Kidney (tissue), 14 donors: ENCODE data around the gene MAG. TPM values are rescaled to one million over a fixed set of nuclear protein-coding genes. Genes with fewer than 3 reads are reported as not detected.
"Not testable (repeated sequence)": the region's sequence is repeated elsewhere in the genome, so short reads cannot be mapped to it uniquely, and the experiment has no call there.

Source experiments
- DNase-seq, 5 donors: peaks; one replicate each; pipeline ENCODE4 v3.0.0-alpha.2; 2013 to 2020
- FAIRE-seq: peaks from 2 replicates; lab custom pipeline; 2012; peaks lifted over from hg19 to GRCh38; lab: Jason Lieb, UNC
- H3K27ac ChIP-seq, 2 donors: one replicate each; pipeline ENCODE4 v1.7.0; 2013; ENCODE audit warnings: low read depth in 2 of 2, low read length in 2 of 2, inconsistent platforms in 1 of 2
- H3K27me3 ChIP-seq: one replicate; pipeline ENCODE4 v1.7.1; 2013; ENCODE audit warnings: low read length, inconsistent platforms; ENCODE audit not compliant: control insufficient read depth, insufficient read depth
- H3K36me3 ChIP-seq, 3 donors: one replicate each; pipeline versions ENCODE4 v1.7.0 to v1.7.1; 2013; ENCODE audit warnings: low read length in 3 of 3, control low read depth in 1 of 3, inconsistent platforms in 1 of 3; ENCODE audit not compliant: insufficient read depth in 3 of 3, control insufficient read depth in 2 of 3
- H3K4me1 ChIP-seq, 3 donors: one replicate each; pipeline versions ENCODE4 v1.7.0 to v1.7.1; 2013; ENCODE audit warnings: low read length in 3 of 3, inconsistent platforms in 1 of 3, low read depth in 1 of 3; ENCODE audit not compliant: control insufficient read depth in 2 of 3, insufficient read depth in 2 of 3
- H3K4me3 ChIP-seq, 3 donors: one replicate each; pipeline versions ENCODE4 v1.7.0 to v1.8.1; 2013; ENCODE audit warnings: low read length in 3 of 3, control low read depth in 1 of 3, inconsistent platforms in 1 of 3
- H3K9ac ChIP-seq, 3 donors: one replicate each; pipeline versions ENCODE4 v1.7.0 to v1.7.1; 2013; ENCODE audit warnings: low read length in 3 of 3, control low read depth in 1 of 3, inconsistent platforms in 1 of 3
- H3K9me3 ChIP-seq, 3 donors: one replicate each; pipeline versions ENCODE4 v1.7.0 to v1.7.1; 2013; ENCODE audit warnings: low read length in 3 of 3, control low read depth in 1 of 3, inconsistent platforms in 1 of 3; ENCODE audit not compliant: control insufficient read depth in 2 of 3, insufficient read depth in 1 of 3
- intact Hi-C: fragments of 100-400 bp; cut with DNase I; formaldehyde crosslinking; loops from one replicate; pipeline ENCODE4 v1.11.1; 2022
- polyA plus RNA-seq: library from polyadenylated mRNA; stranded (reverse); fragments of 350-450 nt; fragmentation: Illumina TruSeq; extraction: RNeasy Lipid Tissue Mini Kit (QIAGEN cat#74804); gene quantifications from one replicate; pipeline ENCODE4 v1.2.3, GENCODE V29; 2014; ENCODE audit warnings: low read depth, low replicate concordance; ENCODE audit not compliant: insufficient read depth
- total RNA-seq: library from RNA; stranded (reverse); fragmentation: NEBNext Ultra II Directional; extraction: Animal tissue kit (Norgen Biotek cat#: 25700); gene quantifications from one replicate; pipeline ENCODE4 v1.2.1, GENCODE V29; 2021
- TF ChIP-seq, protein P1 (sequence below): IDR thresholded peaks from 3 replicates; pipeline ENCODE4 v1.5.1; 2012; ENCODE audit warnings: mild to moderate bottlenecking, moderate library complexity, borderline replicate concordance; ENCODE audit not compliant: insufficient read depth; ENCODE audit errors: extremely low read depth
- donor health status: control.
- donor health status: control.
- donor health status: control.
- donor health status: control.
- donor health status: control.
- donor health status: DM: yes; HTN: yes; CAD: no.
- donor health status: Normal renal cell carcinoma (clear cell type).

MAG gene
- total and polyA plus RNA-seq, 2 donors from 2014 or later: 0.41 to 1.1 TPM

GRCh38 chr19:35360081-35360480 lies 68.1 kb downstream of the MAG start:
- H3K27ac ChIP-seq, H3K4me3 ChIP-seq, DNase-seq, H3K9me3 ChIP-seq, H3K27me3 ChIP-seq, H3K4me1 ChIP-seq, H3K36me3 ChIP-seq, intact Hi-C loops, FAIRE-seq, H3K9ac ChIP-seq: not testable (repeated sequence)

DNA sequence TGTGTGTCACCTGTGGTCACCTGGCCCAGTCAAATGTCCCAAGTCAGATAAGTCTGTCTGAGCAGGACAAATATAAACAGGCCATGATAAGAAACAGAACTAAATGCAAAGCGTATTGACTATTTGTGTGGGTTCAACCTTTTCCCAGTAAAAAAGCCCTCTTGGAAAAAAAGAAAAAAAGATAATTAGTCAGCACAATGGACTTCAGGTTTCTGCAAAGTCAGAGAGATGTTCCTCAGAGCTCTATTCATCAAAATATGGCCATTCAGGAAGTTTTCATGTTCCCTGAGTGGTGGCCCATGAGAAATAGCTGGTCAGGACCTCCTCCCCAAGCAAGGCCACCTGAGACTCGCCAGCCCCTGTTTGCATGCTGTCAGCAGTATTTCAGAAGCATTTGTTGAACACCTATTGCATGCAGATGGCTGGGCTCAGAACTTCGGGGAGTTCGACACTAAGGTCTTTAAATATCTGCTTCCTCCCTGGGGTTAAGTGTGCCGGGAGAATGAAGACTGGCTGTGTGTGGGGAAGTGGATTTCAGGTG lies 69.0 kb downstream of the MAG start:
- FAIRE-seq (no peak), DNase-seq (no peak)
- Histone ChIP-seq H3K36me3 (no peaks in the 10 kb centered on the region), H3K9me3 (no peaks in the 10 kb centered on the region), H3K27me3 (no peaks in the 10 kb centered on the region), H3K4me1 (no peaks in the 10 kb centered on the region), H3K4me3 (no peak overlapping the region), H3K27ac (no peak overlapping the region), H3K9ac (no peak overlapping the region)
- TF ChIP-seq, protein P1, sequence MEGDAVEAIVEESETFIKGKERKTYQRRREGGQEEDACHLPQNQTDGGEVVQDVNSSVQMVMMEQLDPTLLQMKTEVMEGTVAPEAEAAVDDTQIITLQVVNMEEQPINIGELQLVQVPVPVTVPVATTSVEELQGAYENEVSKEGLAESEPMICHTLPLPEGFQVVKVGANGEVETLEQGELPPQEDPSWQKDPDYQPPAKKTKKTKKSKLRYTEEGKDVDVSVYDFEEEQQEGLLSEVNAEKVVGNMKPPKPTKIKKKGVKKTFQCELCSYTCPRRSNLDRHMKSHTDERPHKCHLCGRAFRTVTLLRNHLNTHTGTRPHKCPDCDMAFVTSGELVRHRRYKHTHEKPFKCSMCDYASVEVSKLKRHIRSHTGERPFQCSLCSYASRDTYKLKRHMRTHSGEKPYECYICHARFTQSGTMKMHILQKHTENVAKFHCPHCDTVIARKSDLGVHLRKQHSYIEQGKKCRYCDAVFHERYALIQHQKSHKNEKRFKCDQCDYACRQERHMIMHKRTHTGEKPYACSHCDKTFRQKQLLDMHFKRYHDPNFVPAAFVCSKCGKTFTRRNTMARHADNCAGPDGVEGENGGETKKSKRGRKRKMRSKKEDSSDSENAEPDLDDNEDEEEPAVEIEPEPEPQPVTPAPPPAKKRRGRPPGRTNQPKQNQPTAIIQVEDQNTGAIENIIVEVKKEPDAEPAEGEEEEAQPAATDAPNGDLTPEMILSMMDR: no peak
- intact Hi-C loops: no loop called here

- no peak for FAIRE-seq
- H3K36me3 ChIP-seq: no peaks in the 10 kb centered on the region
- no peaks in the 10 kb centered on the region for H3K4me1 ChIP-seq
- DNase-seq: no peak
- no peak overlapping the region for H3K27ac ChIP-seq
- intact Hi-C loops: no loop called here
- no peaks in the 10 kb centered on the region for H3K9me3 ChIP-seq
- H3K27me3 ChIP-seq: no peaks in the 10 kb centered on the region
- no peak overlapping the region for H3K9ac ChIP-seq
- H3K4me3 ChIP-seq: no peak overlapping the region
- TF ChIP-seq, protein P1: no peak
These were observed 70.5 kb downstream of the MAG start for GRCh38 chr19:35362261-35363000.

DNA sequence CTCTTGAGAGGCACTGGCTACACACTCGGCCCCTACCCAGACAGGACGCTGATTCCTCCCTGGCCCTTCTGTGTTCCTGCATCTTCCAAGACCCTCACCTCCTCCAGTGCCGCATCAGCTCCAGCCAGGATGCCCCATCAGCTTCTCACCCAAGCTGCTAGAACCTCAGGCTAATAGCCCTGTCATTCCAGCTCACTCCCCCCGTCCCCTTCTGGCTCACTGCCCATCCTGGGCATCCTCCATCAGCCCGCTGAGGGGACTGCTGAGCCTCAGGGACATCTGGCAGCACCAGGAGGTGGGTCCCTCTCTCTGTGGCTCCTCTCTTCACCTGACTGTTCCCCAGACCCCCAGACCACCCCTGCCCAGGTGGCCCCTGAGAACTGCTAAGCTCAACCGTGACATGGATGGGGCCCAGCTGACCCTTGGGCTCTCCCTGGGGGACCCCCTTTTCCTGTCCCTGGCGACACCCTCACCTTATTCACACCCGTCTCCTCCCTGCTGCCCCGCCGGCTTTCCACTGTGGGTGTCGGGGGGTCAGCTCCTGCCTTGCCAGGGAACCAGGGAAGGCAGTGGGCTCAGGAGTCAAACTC lies 71.1 kb downstream of the MAG start:
- Histone ChIP-seq H3K36me3 (no peaks in the 10 kb centered on the region), H3K4me1 (no peaks in the 10 kb centered on the region), H3K27ac (no peak overlapping the region), H3K9me3 (no peaks in the 10 kb centered on the region), H3K9ac (no peak overlapping the region), H3K4me3 (no peak overlapping the region), H3K27me3 (no peaks in the 10 kb centered on the region)
- intact Hi-C loops: no loop called here
- TF ChIP-seq, protein P1: no peak
- no peak for FAIRE-seq
- no peak for DNase-seq
